D341Med (cell line): ENCODE data around the gene GLT8D1.
"Not testable (repeated sequence)": the region's sequence is repeated elsewhere in the genome, so short reads cannot be mapped to it uniquely, and the experiment has no call there.

Source experiments
- DNase-seq: peaks from one replicate; pipeline ENCODE4 v3.0.0; 2012; ENCODE audit warnings: low spot score

The GLT8D1 gene, protein sequence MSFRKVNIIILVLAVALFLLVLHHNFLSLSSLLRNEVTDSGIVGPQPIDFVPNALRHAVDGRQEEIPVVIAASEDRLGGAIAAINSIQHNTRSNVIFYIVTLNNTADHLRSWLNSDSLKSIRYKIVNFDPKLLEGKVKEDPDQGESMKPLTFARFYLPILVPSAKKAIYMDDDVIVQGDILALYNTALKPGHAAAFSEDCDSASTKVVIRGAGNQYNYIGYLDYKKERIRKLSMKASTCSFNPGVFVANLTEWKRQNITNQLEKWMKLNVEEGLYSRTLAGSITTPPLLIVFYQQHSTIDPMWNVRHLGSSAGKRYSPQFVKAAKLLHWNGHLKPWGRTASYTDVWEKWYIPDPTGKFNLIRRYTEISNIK

DNA sequence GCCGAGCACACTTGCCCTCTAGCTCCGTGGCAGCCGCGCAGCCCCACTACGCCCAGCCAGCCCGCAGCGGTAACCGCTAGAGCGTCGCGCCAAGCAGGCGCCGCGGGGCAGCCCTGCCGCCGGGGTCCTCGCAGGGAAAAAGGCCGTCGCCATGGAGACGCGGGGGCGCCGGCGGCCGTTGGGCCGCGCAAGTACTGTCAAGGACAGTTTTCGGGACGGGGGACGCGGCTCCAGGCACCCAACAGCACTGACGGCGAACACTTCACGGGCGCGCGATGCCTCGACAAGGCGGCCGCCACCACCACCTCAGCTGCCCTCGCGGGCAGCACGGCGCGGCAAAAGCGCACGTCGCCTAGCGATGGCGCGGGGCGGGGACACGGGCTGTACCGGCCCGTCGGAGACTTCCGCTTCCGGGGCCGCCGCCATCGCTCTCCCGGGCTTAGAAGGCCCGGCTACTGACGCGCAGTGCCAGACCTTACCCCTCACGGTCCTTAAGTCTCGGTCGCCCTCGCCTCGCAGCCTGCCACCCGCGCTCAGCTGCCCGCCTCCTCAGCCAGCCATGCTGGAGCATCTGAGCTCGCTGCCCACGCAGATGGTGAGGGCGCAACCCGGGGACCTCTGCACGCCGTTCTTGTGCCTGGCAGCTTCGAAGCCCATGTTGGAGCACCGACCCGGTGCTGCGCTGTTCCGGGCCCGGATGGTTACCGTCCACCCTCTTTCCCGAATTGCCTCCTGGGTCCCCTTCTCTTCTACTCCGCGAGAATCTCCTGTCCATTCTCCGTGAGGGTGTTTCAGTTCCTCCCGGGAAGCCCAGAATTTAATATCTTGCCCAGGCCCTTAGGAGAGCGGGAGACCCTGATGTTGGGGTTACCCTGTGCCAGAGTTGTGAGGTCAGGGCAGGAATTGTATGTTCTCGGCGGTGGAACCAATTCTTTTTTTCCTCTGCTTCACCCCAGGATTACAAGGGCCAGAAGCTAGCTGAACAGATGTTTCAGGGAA is at the start of gene GLT8D1, which contains the start of gene SPCS1:
TSS of gene GLT8D1 (minus strand) at position 104 of the 999 bp plus-strand sequence. CDS start 5,331 bp downstream, outside the sequence.
TSS of gene SPCS1 (plus strand) at position 419 of the 999 bp plus-strand sequence. CDS start at position 560, 141 bp downstream.
- peak; percentile 95 for DNase-seq

DNA sequence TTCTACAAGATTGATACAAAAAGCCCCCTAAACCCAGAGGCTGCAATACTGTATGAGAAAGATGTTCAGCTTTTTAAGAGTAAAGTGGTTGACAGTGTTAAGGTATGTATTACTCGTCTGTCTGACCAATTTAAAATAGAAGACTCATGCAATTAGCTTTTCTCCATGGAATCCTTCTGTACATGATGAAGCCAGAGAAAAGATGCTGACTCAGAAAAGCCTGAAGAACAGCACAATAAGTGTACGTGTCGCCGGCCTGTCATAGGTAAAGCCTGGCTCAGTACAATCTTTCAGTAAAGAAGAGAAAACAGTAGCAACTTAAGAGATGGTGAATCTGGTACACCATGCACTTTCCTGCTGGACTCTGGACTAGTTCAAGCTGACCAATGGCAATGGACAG is 48.8 kb upstream of the GLT8D1 start:
- no peak for DNase-seq

DNA sequence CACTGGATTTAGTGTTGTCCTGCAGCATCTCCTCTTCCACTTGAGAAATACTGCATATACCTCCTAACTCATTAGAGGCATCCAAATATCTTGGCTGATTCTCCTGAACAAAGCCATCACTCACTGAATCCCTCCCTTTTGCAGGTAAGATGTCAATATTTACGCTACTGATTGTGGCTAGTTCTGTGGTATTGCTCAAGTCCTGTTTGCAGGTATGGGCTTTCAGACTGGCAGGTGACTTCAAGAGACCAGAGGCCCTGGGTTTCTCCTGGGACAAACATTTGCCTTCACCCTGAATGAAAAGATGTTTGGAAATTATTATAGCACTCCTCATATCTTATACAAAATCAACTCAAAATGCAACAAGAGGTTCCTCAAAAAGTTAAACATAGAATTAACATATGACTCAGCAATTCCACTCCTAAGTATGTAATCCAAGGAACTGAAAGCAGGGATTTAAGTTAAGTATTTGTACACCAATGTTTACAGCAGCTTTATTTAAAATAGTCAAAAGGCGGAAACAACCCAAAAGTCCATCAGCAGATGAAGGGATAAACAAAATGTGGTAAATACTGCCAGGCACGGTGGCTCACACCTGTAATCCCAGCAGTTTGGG is 46.6 kb upstream of the GLT8D1 start:
- DNase-seq: no peak

DNA sequence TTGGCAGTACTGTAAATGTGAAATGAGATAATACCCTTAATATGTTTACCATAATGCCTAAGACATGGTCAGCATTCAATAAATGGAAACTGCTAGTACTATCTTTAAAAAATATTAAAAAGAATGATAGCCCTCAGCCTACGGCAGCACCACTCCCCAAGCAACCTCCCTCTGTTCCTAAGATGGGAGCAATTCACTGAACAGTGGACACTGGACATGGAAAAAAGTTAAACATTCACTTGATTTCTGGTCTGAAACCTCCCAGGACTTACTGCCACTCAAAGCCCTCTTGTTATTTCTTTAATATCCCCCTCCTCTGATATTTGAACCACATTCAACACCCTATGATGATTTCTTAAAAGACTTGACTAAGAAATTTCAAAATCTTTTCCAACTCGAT is 38.1 kb upstream of the GLT8D1 start:
- DNase-seq: no peak

DNA sequence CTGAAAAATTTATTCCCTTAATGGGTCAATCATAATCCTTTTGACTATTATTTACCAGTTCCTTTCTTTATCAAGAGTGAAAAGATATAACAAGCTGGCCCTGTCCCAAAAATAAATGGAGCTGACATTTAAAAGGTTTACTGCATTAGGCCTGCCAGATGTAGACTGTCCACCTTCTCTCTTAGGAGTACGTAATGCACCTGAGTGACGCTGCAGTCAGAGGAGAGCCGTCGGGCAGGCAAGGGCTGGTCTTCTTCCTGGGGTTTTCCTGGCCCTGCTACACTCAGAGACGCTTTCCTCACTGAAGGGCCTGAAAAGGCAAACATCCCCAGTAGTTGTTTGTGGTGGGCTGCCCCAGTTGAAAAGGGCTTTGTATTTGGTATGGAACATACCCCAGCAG is 37.6 kb upstream of the GLT8D1 start:
- DNase-seq: no peak

DNA sequence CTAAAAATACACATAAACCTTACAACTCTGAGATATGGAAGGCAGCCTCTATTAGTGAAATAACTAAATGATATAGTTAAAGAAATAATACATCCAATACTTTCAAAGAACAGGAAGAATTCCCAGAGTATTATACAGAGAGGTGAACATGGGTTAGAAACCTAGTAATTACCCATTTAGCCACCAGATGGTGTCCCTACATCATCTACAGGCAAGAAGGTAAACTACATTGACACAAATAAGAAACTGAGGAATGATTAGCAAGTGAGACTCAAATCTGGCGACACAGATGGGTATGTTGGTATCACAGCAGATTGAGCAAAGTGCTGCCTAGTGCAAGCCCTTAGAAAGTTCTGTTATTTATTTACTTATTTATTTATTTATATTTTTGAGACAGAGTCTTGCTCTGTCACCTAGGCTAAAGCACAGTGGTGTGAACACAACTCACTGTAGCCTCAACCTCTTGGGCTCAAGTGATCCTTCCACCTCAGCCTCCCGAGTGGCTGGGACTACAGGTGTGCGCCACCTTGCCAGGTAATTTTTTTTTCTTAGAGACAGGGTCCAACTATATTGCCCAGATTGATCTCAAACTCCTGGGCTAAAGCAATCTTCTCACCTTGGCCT is 36.9 kb upstream of the GLT8D1 start:
- peak; percentile 43 for DNase-seq

DNA sequence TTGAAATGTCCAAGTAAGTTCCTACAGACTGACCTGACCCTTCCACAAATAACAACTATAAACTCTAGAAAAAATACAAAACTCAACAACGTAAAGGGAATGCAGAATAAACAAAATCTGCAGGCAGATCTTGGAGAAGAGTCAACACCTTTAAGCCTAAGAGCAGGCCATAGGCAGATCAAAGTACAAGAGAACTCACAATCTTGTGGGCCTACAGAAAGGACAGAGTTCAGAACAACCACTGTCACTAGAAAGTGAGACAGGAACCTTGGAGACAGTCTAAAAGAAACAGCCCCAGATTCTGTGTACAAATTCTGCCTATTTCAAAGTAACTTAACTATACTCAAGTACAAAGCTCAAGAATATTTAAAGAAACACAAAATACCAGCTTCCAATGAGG is 34.1 kb upstream of the GLT8D1 start:
- DNase-seq: no peak

DNA sequence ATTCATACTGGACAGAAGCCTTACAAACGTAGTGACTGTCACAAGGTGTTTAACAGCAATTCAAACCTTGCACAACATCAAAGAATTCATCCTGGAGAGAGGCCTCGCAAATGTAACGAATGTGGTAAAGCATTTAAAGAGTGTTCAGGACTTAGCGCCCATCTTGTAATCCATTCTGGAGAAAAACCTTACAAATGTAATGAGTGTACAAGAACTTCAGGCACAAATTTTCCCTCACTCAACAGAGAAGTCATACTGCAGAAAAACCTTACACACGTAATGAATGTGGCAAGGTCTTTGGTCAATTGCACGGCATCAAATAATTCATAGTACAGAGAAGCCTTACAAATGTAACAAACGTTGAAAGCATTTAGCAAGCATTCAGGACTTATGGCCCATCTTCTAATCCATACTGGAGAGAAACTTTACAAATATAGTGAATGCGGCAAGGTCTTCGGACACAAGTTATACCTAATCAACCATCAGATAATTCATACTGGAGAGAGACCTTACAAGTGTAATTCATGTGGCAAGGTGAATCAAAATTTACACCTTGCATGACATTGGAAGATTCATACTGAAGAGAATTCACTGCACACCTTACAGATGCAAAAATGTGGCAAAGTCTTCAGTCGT is 27.8 kb upstream of the GLT8D1 start:
- DNase-seq: no peak

DNA sequence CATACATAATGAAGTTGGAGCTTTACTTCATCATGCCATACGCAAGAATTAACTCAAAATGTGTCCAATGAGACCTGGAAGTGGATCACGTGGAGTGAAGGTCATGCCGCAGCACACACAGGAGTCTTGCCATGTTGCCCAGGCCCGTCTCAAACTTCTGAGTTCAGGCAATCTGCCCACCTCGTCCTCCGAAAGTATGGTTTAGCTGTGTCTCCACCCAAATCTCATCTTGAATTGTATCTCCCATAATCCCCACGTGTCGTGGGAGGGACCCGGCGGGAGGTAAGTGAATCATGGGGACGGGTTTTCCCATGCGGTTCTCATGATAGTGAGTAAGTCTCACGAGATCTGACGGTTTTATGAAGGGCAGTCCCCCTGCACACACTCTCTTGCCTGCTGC is 26.0 kb upstream of the GLT8D1 start:
- no peak for DNase-seq

DNA sequence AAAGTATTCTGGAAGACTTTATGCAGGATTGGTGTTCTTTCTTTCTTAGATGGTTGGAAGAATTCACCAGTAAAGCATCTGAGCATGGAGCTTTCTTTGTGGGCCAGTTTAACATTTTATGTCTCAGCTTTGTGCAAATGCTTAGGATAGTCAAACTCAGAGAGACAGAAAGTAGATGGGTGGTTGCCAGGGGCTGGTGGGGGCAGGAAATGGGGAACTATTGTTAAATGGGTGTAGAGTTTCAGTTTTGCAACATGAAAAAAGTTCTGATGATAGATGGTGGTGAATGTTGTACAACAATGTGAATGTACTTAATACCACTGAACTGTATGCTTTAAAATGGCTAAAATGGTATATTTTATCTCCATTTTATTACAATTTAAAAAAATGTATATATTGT is 25.1 kb upstream of the GLT8D1 start:
- DNase-seq: no peak

DNA sequence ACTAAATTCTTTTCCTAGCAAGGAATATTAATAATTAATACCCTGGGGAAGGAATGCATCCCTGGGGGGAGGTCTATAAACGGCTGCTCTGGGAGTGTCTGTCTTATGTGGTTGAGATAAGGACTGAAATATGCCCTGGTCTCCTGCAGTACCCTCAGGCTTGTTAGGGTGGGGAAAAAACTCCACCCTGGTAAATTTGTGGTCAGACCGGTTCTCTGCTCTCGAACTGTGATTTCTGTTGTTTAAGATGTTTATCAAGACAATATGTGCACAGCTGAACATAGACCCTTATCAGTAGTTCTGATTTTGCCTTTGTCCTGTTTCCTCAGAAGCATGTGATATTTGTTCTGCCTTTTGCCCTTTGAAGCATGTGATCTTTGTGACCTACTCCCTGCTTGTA is 23.2 kb upstream of the GLT8D1 start:
- not testable (repeated sequence) for DNase-seq

DNA sequence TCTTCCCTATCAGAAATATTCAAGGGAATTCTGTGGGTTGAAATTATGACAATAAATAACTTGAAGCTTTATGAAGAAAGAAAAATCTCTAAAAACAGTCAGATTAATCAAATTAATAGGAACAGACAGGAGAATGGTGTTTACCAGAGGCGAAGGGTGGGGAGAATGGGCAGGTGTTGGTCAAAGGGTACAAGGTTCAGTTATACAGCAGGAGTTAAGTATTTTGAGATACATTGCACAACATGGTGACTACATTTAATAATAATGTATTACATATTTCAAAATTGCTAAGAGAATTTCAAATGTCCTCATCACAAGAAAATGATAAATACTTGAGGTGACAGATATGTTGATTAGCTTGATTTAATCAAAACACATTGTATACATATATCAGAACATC is 18.9 kb upstream of the GLT8D1 start:
- DNase-seq: no peak

DNA sequence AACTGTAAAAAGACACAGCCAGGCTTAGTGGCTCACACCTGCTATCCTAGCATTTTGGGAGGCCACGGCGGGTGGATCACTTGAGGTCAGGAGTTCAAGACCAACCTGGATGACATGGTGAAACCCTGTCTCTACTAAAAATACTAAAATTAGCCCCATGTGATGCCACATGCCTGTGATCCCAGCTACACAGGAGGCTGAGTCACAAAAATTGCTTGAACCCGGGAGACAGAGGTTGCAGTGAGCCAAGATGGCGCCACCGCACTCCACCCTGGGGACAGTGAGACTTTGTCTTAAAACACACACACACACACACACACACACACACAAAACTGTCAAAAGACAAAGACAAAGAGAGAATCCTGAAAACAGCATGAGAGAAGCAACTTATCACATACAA is 18.3 kb upstream of the GLT8D1 start:
- DNase-seq: no peak

DNA sequence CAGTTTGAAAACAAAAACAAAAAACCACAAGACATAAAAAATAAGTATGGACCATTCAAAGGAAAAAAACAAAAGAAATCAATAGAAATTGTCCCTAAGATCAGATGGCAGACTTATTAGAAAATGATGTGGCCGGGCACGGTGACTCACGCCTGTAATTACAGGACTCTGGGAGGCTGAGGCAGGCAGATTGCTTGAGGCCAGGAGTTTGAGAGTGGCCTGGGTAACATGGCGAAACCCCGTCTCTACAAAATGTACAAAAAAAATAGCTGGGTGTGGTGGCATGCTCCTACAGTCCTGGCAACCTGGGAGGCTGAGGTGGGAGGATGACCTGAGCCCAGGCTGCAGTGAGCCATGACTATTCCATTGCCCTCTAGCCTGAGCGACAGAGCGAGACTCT is 16.9 kb upstream of the GLT8D1 start:
- no peak for DNase-seq

DNA sequence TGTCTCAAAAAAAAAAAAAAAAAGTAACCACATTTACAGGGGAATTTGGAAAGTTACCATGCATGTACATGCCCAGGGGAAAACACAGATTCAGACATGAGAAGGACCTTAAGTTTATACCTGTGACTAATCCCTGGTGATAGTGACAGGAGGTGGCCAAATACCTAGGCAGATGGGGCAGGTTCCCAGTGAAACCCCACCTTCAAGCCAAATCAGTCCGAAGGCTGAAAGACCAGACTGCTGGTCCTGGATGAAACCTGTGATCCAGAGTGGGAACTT is 16.1 kb upstream of the GLT8D1 start:
- no peak for DNase-seq

DNA sequence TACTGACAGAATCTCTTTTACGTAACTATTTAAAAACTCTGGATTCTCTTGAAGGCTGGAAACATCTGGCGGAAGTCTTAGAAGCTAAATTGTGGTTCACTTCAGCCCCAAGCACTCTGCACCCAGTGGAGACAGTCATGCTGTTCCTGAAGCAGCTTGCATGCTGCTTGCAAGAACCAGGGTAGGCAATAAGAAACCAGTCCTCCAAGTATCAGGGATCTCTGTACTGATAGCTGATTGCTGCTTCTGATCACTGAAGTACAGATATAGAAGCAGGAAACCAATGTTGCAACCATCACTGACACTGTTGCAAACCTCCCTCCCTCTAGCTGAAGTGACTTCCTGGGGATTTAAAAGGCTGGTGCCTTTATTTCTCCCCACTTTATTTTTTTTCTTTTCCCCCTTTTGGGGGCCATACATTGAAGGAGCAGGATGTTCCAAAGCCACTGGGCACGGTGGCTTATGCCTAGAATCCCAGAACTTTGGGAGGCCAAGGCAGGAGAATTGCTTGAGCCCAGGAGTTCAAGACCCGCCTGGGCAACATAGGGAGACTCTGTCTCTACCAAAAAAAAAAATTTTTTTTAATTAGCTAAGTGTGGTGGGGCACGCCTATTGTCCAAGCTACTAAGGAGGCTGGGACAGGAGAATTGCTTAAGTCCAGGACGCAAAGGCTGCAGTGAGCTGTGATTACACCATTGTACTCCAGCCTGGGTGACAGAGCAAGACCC is 15.6 kb upstream of the GLT8D1 start:
- DNase-seq: no peak

DNA sequence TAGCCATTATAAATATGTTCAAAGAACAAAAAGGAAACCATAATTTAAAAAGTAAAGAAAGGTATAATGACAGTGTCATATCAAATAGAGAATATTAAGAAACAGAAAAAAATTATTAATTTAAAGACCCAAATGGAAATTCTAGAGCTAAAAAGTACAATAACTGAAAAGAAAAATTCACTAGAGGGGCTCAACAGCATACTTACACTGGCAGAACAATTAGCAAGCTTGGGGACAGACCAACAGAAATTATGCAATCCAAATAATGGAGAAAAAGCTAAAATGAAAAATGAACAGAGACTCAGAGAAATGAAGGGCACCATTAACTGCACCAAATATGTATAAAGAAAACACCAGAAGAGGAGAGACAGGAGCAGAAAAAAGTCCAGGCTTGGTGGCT is 14.0 kb upstream of the GLT8D1 start:
- DNase-seq: no peak

DNA sequence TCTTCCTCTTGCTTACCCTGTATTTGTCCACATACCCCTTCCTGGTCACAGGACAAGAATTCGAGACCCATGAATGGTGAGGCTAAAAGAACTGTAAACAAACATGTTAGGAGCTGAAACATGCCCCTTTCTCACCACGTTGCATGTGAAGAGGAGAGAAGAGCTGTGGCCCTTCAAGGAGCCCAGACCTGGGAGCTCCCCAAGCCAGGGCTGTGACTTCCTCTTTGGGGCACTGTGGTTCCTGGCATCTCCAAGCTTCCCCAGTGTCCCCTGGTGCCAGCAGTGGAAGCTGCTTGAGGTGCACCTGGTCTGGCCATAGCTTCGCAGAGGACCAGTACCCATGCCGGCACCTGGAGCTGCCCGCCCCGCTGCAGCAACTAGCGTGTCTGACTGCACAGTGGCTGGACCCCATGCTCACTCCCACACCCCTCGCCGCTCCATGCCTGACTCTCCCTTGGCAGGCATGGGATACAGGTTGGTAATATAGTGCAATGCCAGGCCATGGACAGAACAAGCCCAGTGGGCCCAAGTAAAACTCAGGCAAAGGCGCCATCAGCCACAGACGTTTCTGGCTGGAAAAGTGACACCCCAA is 10.2 kb upstream of the GLT8D1 start:
- no peak for DNase-seq

DNA sequence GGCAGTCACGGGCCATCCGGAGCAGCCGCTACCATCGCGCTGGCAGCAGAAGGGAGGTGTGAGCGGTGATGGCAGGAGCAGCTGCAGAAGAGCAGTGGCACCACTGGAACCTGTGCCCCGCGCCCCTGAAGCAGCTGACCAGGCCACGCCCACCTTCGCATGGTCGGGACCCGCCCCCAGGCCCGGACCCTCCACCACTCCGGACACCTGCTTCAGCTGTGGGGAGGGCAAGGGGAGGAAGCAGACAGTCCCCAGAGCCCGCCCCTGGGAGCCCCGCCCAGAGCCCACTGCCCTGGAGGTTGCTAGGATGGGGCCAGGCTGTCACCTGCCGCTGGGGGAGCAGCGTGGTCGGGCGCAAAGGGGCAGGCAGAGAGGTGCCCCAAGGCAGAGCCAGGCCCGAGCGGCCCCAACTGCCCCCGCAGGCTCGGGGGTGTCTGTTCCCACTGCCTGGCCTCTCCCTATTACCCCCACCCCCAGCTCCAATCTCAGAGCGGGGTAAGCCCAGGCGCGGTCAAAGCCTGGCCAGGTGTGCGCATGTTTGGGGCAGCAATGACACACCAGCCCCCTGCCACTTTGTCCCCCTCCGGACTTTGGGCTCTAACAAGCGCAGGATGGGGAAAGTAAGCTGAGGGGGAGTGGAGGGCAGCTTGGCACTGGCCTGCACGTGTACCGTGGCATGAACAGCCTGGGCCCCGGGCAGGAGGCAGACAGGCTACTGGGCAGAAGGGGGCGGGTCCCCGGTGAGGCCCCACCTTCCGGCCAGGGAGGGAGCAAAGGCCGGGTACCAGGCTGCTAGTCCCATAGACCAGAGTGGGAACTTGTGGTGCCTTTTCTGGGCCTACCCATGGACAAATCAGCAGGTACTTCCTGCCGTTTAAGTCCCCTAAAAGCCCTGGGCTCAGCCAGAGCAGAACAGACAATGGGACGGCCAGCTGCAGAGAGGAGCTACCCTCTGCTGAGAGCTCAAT is 9.0 kb upstream of the GLT8D1 start:
- DNase-seq: no peak
